Measurements from ENCODE around the gene DEDD.

DEDD gene

DNA sequence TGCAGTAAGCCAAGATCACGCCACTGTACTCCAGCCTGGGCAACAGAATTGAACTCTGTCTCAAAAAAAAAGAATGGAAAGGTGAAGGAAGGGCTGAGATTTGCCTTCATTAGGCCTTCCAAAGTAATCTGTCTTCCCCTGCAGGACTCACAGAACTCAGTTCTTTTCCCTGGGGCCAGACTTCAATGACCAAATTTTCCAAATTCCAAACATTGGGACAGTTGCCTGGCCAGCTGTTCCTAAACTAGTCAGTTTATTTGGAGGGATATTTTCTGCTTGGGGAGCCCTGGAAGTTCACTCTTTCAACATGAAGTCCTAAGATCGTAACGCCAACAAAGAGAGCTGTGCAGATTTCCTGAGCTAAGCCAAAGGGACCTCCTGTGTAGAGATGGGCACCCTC lies 5.4 kb upstream of the DEDD start:
- no peak overlapping the region for H3K27ac ChIP-seq
- TF ChIP-seq, protein P1, sequence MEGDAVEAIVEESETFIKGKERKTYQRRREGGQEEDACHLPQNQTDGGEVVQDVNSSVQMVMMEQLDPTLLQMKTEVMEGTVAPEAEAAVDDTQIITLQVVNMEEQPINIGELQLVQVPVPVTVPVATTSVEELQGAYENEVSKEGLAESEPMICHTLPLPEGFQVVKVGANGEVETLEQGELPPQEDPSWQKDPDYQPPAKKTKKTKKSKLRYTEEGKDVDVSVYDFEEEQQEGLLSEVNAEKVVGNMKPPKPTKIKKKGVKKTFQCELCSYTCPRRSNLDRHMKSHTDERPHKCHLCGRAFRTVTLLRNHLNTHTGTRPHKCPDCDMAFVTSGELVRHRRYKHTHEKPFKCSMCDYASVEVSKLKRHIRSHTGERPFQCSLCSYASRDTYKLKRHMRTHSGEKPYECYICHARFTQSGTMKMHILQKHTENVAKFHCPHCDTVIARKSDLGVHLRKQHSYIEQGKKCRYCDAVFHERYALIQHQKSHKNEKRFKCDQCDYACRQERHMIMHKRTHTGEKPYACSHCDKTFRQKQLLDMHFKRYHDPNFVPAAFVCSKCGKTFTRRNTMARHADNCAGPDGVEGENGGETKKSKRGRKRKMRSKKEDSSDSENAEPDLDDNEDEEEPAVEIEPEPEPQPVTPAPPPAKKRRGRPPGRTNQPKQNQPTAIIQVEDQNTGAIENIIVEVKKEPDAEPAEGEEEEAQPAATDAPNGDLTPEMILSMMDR (IDR thresholded peaks at IDR 0.05) = no peak
- no peak for TF ChIP-seq ZFX (IDR thresholded peaks at IDR 0.05; ENCODE audit: borderline replicate concordance)

DNA sequence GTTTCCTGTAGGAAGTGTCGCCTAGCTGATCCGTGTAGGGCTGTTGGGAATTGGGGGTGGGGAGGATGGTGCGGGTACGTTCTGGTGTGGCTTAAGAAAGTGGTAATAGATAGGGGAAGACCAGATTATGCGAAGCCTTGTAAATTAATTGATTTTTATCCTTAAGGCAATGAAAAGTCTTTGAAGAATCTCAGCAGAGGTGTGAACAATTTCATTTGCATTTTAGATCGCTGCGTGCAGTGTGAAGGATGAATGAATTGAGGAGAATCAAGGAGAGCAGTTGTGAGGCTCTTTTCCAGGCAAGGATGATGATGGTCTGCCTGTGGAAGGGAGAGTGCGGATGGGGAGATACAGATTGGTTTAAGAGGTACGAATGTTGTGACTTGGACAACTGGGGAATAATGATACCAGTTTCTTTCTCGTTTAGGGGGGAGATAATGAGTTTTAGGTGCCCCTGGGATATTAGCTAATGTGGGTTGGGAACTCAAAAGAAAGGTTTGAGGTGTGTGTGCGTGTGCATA lies 813 bp upstream of the DEDD start:
- TF ChIP-seq, protein P1 (IDR thresholded peaks at IDR 0.05) = no peak
- TF ChIP-seq ZFX (IDR thresholded peaks at IDR 0.05; ENCODE audit: borderline replicate concordance) = no peak
- peak overlapping the region; percentile 99 for H3K27ac ChIP-seq

DNA sequence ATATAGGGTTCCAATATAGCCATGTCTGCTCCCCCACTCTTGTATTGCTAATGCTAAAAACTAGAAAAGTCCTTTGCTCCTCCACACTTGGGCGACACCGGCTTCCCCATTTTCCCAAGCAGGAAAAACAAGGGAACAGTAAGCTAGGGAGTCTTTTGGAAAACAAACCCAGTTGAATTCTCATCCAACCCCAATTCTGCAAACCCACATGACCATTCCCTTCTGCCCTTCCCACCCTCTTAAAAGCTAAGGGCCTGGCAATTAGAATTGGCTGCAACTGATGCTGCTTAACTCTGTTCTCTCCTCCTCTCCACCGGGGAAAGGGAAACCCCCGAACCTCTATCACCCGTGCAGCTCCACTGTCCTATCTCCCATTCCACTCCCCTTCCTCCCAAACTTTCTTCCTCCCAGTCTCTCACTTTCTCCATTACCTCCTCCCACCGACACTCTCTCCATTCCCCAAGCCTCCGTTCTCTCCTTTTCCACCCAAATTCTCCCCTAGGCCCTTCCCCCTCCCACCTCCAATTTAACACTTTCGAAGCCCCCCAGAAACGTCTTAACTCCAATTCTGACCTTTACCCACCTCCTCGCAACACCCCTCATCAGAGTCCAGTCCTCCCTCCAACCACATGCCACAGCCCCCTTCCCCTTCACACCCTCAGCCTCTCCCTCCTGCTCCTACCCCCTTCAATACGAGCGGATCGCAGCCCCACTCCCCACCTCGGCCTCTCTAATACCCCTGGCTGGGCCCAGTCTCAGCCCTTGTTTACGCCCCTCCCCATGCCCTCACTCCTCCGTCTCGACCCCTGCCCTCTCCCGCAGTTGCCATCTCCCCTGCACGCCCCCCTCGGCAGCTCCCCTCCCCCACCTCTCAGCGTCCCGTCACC lies 701 bp downstream of the DEDD start:
- TF ChIP-seq ZFX (IDR thresholded peaks at IDR 0.05; ENCODE audit: borderline replicate concordance) = no peak
- TF ChIP-seq, protein P1 (IDR thresholded peaks at IDR 0.05) = no peak
- H3K27ac ChIP-seq = peak overlapping the region; percentile 99

DNA sequence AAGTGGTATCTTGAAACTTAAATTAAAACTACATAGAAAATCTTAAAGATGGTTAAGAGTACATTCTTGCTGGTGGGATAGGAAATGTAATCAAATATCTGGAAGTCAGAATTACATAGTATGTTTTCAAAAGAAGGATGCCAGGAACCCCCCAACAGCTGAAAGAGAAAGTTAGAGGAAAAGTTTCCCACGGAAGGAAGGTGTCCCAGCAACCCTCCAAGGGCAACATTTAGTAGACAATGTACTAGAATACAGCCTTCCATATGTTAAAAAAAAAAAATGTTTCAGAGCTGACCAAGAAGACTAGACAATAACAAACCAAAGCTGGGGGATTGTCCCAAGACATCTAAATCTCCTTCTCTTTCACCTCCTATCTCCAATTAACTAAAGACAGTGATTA lies 2.2 kb downstream of the DEDD start:
- no peak for TF ChIP-seq ZFX (IDR thresholded peaks at IDR 0.05; ENCODE audit: borderline replicate concordance)
- TF ChIP-seq, protein P1 (IDR thresholded peaks at IDR 0.05) = no peak
- peak overlapping the region; percentile 99; the same call in 1 of the 2 replicates for H3K27ac ChIP-seq

DNA sequence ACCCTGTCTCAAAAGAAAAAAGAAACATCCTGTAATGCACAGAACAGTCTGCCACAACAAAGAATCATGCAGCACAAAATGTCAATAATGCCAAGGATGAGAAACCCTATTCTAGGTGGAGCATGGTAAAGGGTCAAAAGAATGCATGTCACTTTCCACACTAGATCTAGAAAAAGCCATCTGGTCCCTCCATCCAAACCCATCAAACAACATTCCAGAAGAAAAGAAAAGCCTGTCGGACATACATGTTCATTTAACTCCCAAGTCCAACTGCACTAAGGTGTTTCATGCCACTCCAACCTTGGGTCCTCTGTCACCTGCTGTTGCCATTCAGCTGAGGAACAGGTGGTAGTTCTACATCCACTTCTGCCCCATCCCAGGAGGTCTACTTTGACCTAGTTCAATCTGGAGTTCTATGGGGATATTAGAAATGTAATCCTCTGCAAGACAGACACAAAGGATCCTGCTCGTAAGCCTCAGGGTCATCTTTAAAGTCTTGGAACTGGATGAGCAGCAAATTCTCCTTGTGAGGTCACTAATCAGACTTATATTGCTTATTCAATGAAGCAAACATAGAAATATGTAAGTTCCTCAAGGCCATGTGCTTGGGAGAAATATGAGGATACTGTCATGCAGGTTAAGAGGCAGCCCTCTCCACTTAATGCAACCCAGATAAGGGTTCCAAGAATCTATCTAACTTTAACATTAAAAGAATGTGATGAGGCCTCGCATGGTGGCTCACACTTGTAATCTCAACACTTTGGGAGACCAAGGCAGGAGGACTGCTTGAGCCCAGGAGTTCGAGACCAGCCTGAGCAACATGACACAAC lies 3.7 kb downstream of the DEDD start:
- TF ChIP-seq, protein P1 (IDR thresholded peaks at IDR 0.05) = no peak
- no peak for TF ChIP-seq ZFX (IDR thresholded peaks at IDR 0.05; ENCODE audit: borderline replicate concordance)
- H3K27ac ChIP-seq = no peak overlapping the region

DNA sequence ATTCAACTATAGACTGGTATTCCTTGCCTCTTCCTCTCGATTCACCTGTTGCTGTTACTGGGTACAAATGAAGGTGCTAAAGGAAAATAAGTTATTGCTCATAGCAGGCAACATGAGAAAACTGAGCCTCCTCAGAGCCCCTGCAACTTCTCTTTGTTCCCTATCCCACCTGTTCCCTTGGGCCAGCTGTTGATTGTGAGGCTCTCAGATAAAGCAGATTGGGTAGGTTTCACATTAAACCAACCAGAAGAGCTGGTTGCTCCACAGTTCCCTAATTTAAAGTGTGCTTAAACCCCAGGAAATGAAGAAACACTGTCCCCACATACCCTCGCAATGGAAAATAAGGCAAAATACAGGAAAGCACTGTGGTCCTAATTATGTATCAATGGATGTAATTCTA lies 4.8 kb downstream of the DEDD start:
- H3K27ac ChIP-seq = no peak overlapping the region
- TF ChIP-seq, protein P1 (IDR thresholded peaks at IDR 0.05) = no peak
- TF ChIP-seq ZFX (IDR thresholded peaks at IDR 0.05; ENCODE audit: borderline replicate concordance) = no peak
